MM.1S (cell line): ENCODE results near the gene JADE2.

Experiments used
- DNase-seq: peaks from one replicate; pipeline ENCODE4 v3.0.0-alpha.2; 2015
- H2AFZ ChIP-seq: fragments of 300-600 bp; sonication (generic); 2 replicates; pipeline ENCODE4 v1.6.0; 2016; ENCODE audit warnings: antibody characterized with exemption, low read length
- H3F3A ChIP-seq: fragments of 300-600 bp; sonication (generic); 2 replicates; pipeline ENCODE4 v1.6.1; 2016; ENCODE audit warnings: mild to moderate bottlenecking, antibody characterized with exemption, low read length, moderate library complexity, mixed read lengths; ENCODE audit not compliant: insufficient read depth
- H3K27ac ChIP-seq: fragments of 300-600 bp; sonication (generic); 2 replicates; pipeline ENCODE4 v1.5.1; 2016; ENCODE audit warnings: mild to moderate bottlenecking, low read length
- H3K27me3 ChIP-seq: fragments of 300-600 bp; sonication (generic); replicated peaks from 2 replicates; pipeline ENCODE4 v1.6.0; 2016; ENCODE audit warnings: low read length; ENCODE audit not compliant: insufficient read depth
- H3K36me3 ChIP-seq: fragments of 300-600 bp; sonication (generic); replicated peaks from 2 replicates; pipeline ENCODE4 v1.6.1; 2016; ENCODE audit warnings: mild to moderate bottlenecking, low read length, mixed read lengths; ENCODE audit not compliant: insufficient read depth
- H3K4me1 ChIP-seq: fragments of 300-600 bp; sonication (generic); 2 replicates; pipeline ENCODE4 v1.6.1; 2016; ENCODE audit warnings: low read length, mixed read lengths
- H3K4me2 ChIP-seq: fragments of 300-600 bp; sonication (generic); 2 replicates; pipeline ENCODE4 v1.6.0; 2016; ENCODE audit warnings: low read depth, low read length
- H3K4me3 ChIP-seq: fragments of 300-600 bp; sonication (generic); 2 replicates; pipeline ENCODE4 v1.5.1; 2016; ENCODE audit warnings: low read length, mixed read lengths
- H3K79me2 ChIP-seq: fragments of 300-600 bp; sonication (generic); 2 replicates; pipeline ENCODE4 v1.6.1; 2016; ENCODE audit warnings: mixed run types, low read length, mixed read lengths
- H3K9ac ChIP-seq: fragments of 300-600 bp; sonication (generic); 2 replicates; pipeline ENCODE4 v1.6.1; 2016; ENCODE audit warnings: low read length, mixed read lengths
- H3K9me2 ChIP-seq: fragments of 300-600 bp; sonication (generic); replicated peaks from 2 replicates; pipeline ENCODE4 v1.6.1; 2016; ENCODE audit warnings: mild to moderate bottlenecking, low read length, mixed read lengths; ENCODE audit not compliant: insufficient read depth
- H3K9me3 ChIP-seq: fragments of 300-600 bp; sonication (generic); replicated peaks from 2 replicates; pipeline ENCODE4 v1.6.1; 2016; ENCODE audit warnings: mild to moderate bottlenecking, low read length, mixed read lengths; ENCODE audit not compliant: insufficient read depth
- H4K20me1 ChIP-seq: fragments of 300-600 bp; sonication (generic); 2 replicates; pipeline ENCODE4 v1.6.1; 2016; ENCODE audit warnings: mild to moderate bottlenecking, low read length, moderate library complexity, mixed read lengths; ENCODE audit not compliant: insufficient read depth
- EZH2 ChIP-seq: fragments of 300-600 bp; sonication (generic); optimal IDR thresholded peaks from 2 replicates; pipeline ENCODE3; 2017; ENCODE audit warnings: low read depth, mild to moderate bottlenecking, antibody characterized with exemption, low read length, mixed read lengths
- EZH2phosphoT487 ChIP-seq: fragments of 300-600 bp; sonication (generic); IDR thresholded peaks from 2 replicates; pipeline ENCODE4 v1.6.1; 2018; ENCODE audit warnings: antibody characterized with exemption, low read length
- TF ChIP-seq, protein P1 (sequence below): fragments of 300-600 bp; sonication (generic); IDR thresholded peaks from 2 replicates; pipeline ENCODE4 v1.5.1; 2016; ENCODE audit warnings: antibody characterized with exemption, low read length, mixed read lengths

JADE2 gene

DNA sequence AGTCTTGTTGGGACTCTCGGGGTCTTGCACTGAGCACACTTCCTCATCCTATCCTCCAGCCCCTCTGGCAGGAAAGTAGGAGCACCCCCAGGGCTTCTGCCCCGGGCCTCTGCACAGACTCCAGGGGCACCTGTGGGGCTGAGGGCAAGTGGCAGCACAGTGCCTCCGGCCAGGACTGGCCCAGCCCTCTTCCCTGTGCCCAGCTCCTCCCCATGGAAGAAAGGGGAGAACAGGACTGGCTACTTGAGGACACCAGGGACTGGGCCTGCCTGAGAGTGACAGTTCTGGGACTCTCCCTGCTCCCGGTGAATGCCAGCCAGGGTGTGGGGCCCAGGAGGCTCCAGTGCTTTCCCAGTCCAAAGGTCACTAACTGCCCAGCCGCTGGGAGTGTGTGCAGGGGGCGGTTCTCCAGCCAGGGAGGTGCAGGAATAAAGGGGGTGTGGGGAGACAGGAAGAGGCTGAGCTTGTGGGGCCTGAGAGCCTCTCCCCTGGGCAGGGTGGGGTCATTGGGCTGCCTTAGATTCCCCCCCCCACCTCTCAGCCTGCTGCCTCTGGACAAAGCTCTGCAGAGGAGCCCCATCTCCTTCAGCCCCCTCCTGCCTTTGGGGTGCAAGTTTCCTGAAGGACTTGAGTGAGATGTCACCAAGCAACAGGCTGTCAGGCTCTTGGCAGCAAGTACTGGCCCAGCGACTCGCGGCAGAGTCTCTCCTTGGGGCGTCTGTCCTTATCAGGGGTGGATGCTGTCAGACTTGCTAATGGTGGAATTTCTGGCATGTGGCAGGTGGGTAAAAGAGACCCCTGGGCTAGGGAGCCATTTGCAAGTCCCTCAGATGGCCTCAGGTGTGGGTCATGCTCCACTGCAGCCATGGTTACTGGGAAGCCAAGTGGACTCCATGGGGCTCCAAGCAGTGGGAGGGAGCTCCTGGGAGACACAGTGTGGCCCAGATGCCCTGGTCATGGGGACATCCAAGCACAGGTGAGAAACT is 19.1 kb upstream of the JADE2 start:
- no peak for DNase-seq
- Histone ChIP-seq H3K79me2 (no peaks in the 10 kb centered on the region), H4K20me1 (no peaks in the 10 kb centered on the region), H3K27me3 (no peaks in the 10 kb centered on the region), H3F3A (peaks cover 6% of the 10 kb centered on the region; the same call in 1 of the 2 replicates), H3K9ac (no peak overlapping the region), H3K4me3 (no peak overlapping the region), H3K4me1 (peaks cover 12% of the 10 kb centered on the region), H3K4me2 (no peak overlapping the region), H2AFZ (no peak overlapping the region), H3K27ac (no peak overlapping the region), H3K9me3 (no peaks in the 10 kb centered on the region), H3K36me3 (no peaks in the 10 kb centered on the region), H3K9me2 (no peaks in the 10 kb centered on the region)
- TF ChIP-seq, protein P1, sequence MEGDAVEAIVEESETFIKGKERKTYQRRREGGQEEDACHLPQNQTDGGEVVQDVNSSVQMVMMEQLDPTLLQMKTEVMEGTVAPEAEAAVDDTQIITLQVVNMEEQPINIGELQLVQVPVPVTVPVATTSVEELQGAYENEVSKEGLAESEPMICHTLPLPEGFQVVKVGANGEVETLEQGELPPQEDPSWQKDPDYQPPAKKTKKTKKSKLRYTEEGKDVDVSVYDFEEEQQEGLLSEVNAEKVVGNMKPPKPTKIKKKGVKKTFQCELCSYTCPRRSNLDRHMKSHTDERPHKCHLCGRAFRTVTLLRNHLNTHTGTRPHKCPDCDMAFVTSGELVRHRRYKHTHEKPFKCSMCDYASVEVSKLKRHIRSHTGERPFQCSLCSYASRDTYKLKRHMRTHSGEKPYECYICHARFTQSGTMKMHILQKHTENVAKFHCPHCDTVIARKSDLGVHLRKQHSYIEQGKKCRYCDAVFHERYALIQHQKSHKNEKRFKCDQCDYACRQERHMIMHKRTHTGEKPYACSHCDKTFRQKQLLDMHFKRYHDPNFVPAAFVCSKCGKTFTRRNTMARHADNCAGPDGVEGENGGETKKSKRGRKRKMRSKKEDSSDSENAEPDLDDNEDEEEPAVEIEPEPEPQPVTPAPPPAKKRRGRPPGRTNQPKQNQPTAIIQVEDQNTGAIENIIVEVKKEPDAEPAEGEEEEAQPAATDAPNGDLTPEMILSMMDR = no peak
- TF ChIP-seq EZH2phosphoT487 = no peak
- no peak for TF ChIP-seq EZH2

DNA sequence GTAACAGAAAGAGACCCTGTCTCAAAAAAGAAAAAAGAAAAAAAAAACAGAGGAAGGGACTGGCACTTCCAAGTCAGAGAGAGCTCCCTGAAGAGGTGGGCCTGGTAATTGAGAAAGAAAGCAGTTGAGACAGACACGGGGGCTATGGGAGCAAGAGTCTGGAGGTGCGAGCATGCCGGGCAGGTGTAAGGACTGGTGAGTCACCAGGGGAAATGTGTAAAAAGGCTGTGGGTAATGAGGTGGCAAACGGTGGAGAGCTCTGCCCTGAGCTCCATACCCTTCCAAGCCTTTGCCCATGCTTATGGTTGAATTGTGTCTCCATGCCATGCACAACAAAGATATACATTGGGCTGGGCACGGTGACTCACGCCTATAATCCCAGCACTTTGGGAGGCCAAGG is 18.0 kb upstream of the JADE2 start:
- H3K4me3 ChIP-seq = no peak overlapping the region
- H3K79me2 ChIP-seq = no peaks in the 10 kb centered on the region
- TF ChIP-seq EZH2phosphoT487 (no peak), EZH2 (no peak)
- TF ChIP-seq, protein P1 = no peak
- no peaks in the 10 kb centered on the region for H4K20me1 ChIP-seq
- DNase-seq = no peak
- H3K4me1 ChIP-seq = peaks cover 12% of the 10 kb centered on the region
- H3K27ac ChIP-seq = no peak overlapping the region
- H3F3A ChIP-seq = peaks cover 6% of the 10 kb centered on the region; the same call in 1 of the 2 replicates
- H3K4me2 ChIP-seq = no peak overlapping the region
- H3K9me3 ChIP-seq = no peaks in the 10 kb centered on the region
- H2AFZ ChIP-seq = no peak overlapping the region
- no peaks in the 10 kb centered on the region for H3K27me3 ChIP-seq
- H3K9ac ChIP-seq = no peak overlapping the region
- no peaks in the 10 kb centered on the region for H3K9me2 ChIP-seq
- no peaks in the 10 kb centered on the region for H3K36me3 ChIP-seq

DNA sequence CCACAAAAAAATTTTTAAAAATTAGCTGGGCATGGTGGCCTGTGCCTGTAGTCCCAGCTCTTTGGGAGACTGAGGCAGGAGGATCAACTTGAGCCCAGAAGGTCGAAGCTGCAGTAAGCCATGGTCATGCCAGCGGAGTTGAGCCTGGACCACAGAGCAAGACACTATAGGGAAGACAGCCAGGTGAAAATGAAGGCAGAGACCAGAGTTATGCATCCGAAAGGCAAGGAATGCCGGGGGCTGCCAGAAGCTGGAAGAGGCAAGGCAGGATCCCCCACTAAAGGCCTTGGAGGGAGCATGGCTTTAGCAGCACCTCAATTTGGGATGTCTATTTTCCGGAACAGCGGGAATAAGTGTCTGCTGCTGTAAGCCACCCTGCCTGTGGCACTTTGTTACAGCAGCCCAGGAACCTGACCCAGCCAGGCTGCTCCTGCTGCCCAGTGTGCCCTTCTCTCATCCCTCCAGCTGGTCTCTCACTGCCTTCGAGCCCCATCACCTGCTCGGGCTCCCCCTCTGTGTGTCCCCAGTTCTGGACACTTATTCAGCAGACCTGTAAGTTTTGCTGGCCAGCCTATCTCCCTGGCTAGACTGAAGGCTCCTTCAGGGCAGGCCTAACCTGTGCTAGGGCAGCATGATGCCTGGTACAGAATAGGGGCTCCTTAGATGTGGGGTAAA is 16.8 kb upstream of the JADE2 start:
- no peak for TF ChIP-seq EZH2
- Histone ChIP-seq H3K27me3 (no peaks in the 10 kb centered on the region), H3K9me3 (no peaks in the 10 kb centered on the region), H3K9ac (no peak overlapping the region), H3K4me3 (no peak overlapping the region), H3F3A (no peaks in the 10 kb centered on the region), H4K20me1 (no peaks in the 10 kb centered on the region), H3K79me2 (no peaks in the 10 kb centered on the region), H3K9me2 (no peaks in the 10 kb centered on the region), H3K4me2 (no peak overlapping the region), H3K27ac (no peak overlapping the region), H3K4me1 (peaks cover 4% of the 10 kb centered on the region), H2AFZ (no peak overlapping the region), H3K36me3 (no peaks in the 10 kb centered on the region)
- no peak for DNase-seq
